ENCODE measurements around the gene MAP4. TPM values are rescaled to one million over a fixed set of nuclear protein-coding genes. Genes with fewer than 3 reads are reported as not detected.
"Not testable (repeated sequence)": the region's sequence is repeated elsewhere in the genome, so short reads cannot be mapped to it uniquely, and the experiment has no call there.

The MAP4 gene
- polyA plus RNA-seq, 1 donor from 2014 or later: 55.0 TPM

DNA sequence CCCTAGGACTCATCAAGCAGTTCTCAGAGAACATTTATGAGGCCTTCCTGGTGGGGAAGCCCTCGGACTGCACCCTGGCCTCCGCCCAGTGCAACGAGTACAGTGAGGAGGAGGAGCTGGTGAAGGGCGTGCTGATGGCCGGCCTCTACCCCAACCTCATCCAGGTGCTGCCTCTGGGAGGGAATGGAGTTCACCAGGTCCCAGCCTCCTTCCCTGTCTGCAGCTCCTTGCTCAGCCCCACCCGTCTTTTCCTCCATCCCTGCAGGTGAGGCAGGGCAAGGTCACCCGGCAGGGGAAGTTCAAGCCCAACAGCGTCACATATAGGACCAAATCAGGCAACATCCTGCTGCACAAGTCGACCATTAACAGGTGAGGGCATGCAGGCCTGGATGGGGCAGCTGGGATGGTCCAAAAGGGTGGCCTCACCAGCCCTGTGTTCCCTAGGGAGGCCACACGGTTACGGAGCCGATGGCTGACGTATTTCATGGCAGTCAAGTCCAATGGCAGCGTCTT lies 167.0 kb downstream of the MAP4 start:
- Mint-ChIP-seq H3K9me3 (no peaks in the 10 kb centered on the region), H3K27ac (peak overlapping the region in 1 of 3 donors; percentile 21), H3K4me1 (no peaks in the 10 kb centered on the region), H3K27me3 (no peaks in the 10 kb centered on the region), H3K4me3 (no peak overlapping the region), H3K36me3 (peaks cover 5% of the 10 kb centered on the region)

DNA sequence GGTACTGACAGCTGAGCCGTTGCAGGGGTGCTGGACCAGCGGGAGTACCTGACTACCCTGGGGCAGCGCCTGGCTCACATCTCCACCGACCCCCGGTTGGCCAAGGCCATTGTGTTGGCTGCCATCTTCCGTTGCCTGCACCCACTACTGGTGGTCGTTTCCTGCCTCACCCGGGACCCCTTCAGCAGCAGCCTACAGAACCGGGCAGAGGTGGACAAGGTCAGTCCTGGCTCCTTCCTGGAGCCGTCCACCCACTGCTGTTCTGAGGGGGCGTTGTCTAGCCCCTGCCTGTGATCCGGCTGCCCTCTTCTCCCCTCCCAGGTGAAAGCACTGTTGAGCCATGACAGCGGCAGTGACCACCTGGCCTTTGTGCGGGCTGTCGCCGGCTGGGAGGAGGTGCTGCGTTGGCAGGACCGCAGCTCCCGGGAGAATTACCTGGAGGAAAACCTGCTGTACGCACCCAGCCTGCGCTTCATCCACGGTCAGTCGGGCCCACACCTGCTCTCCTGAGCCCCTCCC lies 167.6 kb downstream of the MAP4 start:
- H3K4me3 Mint-ChIP-seq: no peak overlapping the region
- H3K4me1 Mint-ChIP-seq: no peaks in the 10 kb centered on the region
- H3K27ac Mint-ChIP-seq: peak overlapping the region in 1 of 3 donors; percentile 21
- H3K27me3 Mint-ChIP-seq: no peaks in the 10 kb centered on the region
- no peaks in the 10 kb centered on the region for H3K9me3 Mint-ChIP-seq
- H3K36me3 Mint-ChIP-seq: peaks cover 3% of the 10 kb centered on the region

- Mint-ChIP-seq H3K4me1 (no peaks in the 10 kb centered on the region), H3K27ac (no peak overlapping the region), H3K4me3 (peak overlapping the region in 2 of 4 donors; percentile 0 to 27), H3K9me3 (no peaks in the 10 kb centered on the region), H3K36me3 (peaks cover 3% of the 10 kb centered on the region), H3K27me3 (no peaks in the 10 kb centered on the region)
Observed at GRCh38 chr3:47847801-47848518, 168.3 kb downstream of the MAP4 start.

GRCh38 chr3:47847260-47847659 lies 169.0 kb downstream of the MAP4 start:
- no peaks in the 10 kb centered on the region for H3K9me3 Mint-ChIP-seq
- no peak overlapping the region for H3K4me3 Mint-ChIP-seq
- no peaks in the 10 kb centered on the region for H3K4me1 Mint-ChIP-seq
- no peak overlapping the region for H3K27ac Mint-ChIP-seq
- peaks cover 3% of the 10 kb centered on the region for H3K36me3 Mint-ChIP-seq
- no peaks in the 10 kb centered on the region for H3K27me3 Mint-ChIP-seq

- H3K36me3 Mint-ChIP-seq: peaks cover 3% of the 10 kb centered on the region
- no peaks in the 10 kb centered on the region for H3K4me1 Mint-ChIP-seq
- H3K9me3 Mint-ChIP-seq: no peaks in the 10 kb centered on the region
- no peak overlapping the region for H3K27ac Mint-ChIP-seq
- H3K27me3 Mint-ChIP-seq: no peaks in the 10 kb centered on the region
- no peak overlapping the region for H3K4me3 Mint-ChIP-seq
Observed at GRCh38 chr3:47846880-47847248, 169.4 kb downstream of the MAP4 start.

DNA sequence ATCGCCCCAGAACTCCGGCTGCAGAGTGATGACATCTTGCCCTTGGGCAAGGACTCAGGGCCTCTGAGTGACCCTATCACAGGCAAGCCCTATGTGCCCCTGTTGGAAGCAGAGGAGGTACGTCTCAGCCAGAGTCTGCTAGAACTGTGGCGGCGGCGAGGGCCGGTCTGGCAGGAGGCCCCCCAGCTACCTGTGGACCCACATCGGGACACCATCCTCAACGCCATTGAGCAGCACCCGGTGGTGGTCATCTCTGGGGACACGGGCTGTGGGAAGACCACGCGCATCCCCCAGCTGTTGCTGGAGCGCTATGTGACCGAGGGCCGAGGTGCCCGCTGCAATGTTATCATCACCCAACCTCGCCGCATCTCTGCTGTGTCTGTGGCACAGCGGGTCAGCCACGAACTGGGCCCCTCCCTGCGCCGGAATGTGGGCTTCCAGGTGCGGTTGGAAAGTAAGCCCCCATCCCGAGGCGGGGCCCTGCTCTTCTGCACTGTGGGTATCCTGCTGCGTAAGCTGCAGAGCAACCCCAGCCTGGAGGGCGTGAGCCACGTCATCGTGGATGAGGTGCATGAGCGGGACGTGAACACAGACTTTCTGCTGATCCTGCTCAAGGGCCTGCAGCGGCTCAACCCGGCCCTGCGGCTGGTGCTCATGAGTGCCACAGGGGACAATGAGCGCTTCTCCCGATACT lies 169.9 kb downstream of the MAP4 start:
- Mint-ChIP-seq H3K27ac (no peak overlapping the region), H3K36me3 (peaks cover 3% of the 10 kb centered on the region), H3K9me3 (no peaks in the 10 kb centered on the region), H3K27me3 (no peaks in the 10 kb centered on the region), H3K4me3 (no peak overlapping the region), H3K4me1 (no peaks in the 10 kb centered on the region)

GRCh38 chr3:47841786-47842349 lies 174.3 kb downstream of the MAP4 start:
- no peak overlapping the region for H3K4me3 Mint-ChIP-seq
- no peaks in the 10 kb centered on the region for H3K27me3 Mint-ChIP-seq
- H3K9me3 Mint-ChIP-seq: no peaks in the 10 kb centered on the region
- H3K36me3 Mint-ChIP-seq: peaks cover 3% of the 10 kb centered on the region
- H3K27ac Mint-ChIP-seq: no peak overlapping the region
- H3K4me1 Mint-ChIP-seq: peaks cover 0 to 3% (median 0%) of the 10 kb centered on the region in 3 donors

GRCh38 chr3:47838503-47838902 lies 177.7 kb downstream of the MAP4 start:
- no peak overlapping the region for H3K4me3 Mint-ChIP-seq
- no peaks in the 10 kb centered on the region for H3K9me3 Mint-ChIP-seq
- peaks cover 0 to 3% (median 0%) of the 10 kb centered on the region in 3 donors for H3K4me1 Mint-ChIP-seq
- H3K27me3 Mint-ChIP-seq: no peaks in the 10 kb centered on the region
- no peak overlapping the region for H3K27ac Mint-ChIP-seq
- H3K36me3 Mint-ChIP-seq: no peaks in the 10 kb centered on the region

DNA sequence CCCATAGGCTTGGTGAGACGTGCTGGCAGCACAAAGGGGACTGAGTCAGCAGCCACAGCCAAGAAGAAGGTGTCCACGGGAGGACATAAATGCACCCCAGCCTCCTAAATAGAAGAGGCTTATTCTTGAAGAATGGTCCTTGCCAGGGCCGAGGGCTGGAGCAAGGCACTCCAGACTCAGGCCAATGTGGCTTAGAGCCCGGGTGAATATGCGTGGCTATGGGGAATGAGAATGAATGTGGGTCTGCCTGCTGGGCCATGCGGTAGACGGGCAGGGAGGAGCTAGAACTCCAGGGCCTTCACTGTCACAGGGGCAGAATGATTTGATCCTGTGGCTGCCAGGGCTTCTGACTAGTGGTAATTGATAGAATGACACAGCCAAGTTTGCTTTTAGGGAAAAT lies 179.2 kb downstream of the MAP4 start:
- Mint-ChIP-seq H3K9me3 (no peaks in the 10 kb centered on the region), H3K4me3 (peak overlapping the region in 1 of 4 donors; percentile 63), H3K27me3 (no peaks in the 10 kb centered on the region), H3K27ac (peak overlapping the region in 1 of 3 donors; percentile 41), H3K4me1 (peaks cover 0 to 3% (median 0%) of the 10 kb centered on the region in 3 donors), H3K36me3 (no peaks in the 10 kb centered on the region)

- not testable (repeated sequence) for H3K36me3 Mint-ChIP-seq
Observed at GRCh38 chr3:47829482-47829881, 186.7 kb downstream of the MAP4 start.

DNA sequence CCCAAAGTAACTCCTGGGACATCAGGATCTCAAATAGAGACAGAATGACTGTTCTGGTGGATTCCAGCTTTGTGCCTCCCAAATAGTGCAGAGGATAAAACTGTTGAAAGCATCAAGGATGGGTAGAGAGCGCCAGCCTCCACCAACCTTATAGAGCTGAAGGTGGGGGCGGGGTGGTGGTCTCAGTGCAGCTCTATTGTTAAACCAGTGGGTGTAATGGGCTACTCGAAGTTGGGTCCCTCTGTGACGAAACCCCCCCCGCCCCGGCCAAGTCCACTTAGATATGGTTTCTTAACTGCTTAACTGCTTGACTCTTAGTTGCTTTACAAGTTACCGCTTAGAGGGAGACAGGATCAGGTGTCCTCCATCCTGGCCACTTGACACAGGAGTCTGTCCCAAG lies 190.6 kb downstream of the MAP4 start:
- Mint-ChIP-seq H3K4me1 (peaks cover 18 to 31% (median 22%) of the 10 kb centered on the region in 3 donors), H3K4me3 (peak overlapping the region; percentile 87 to 95 (median 94)), H3K27me3 (no peaks in the 10 kb centered on the region), H3K27ac (peak overlapping the region; percentile 46 to 98 (median 58)), H3K9me3 (no peaks in the 10 kb centered on the region), H3K36me3 (peaks cover 4% of the 10 kb centered on the region)

More at GRCh38 chr3:47829482-47829881, 186.7 kb downstream of the MAP4 start:
- H3K9me3 Mint-ChIP-seq, H3K27me3 Mint-ChIP-seq: not testable (repeated sequence)
- Mint-ChIP-seq H3K27ac (peak overlapping the region in 2 of 3 donors; percentile 31 to 49), H3K4me1 (peaks cover 18 to 35% (median 24%) of the 10 kb centered on the region in 3 donors), H3K4me3 (peak overlapping the region in 1 of 4 donors; percentile 76)

DNA sequence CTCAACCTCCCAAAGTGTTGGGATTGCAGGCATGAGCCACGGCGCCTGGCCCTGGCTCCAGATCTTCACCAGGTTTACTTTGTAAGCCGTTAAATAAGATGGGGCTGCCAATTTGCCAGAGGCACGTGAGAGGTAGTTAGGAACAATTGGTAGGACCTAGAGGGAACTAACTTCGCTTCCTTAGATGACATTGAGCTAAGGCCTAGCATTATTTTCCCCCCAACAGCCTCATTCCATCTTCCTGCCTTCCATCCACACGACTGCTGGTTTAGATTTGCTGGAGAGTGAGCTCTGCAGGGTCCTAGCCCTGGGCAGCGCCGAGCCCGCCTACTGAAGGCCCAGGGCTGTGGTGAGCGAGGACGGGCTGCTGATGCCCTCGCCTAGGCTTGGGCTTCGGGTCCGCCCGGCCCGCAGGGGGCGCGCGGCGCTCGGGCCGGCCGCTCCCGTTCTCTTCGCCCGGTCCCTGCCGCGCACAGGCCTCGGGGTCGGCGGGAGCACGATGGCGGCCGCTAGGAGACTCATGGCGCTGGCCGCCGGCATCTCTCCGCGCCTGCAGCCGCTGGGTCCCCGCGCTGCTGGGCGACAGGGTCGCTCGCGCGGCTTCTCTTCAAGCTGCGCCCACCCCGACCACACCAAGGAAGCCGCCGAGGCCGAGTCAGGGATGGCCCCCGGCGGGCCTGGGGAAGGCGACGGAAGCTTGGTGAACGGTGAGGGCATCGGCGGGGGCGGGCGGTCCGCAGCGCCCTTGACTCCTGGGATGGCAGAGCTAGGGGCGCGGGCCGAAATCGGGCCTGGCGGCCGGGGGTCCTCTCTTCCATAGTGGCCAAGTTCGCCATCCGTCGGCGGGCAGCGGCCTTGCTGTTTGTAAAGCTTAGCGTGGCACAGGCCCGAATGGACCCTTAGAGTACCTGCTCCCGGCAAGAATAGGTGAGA lies 191.4 kb downstream of the MAP4 start:
- Mint-ChIP-seq H3K4me3 (peak overlapping the region; percentile 87 to 95 (median 94)), H3K36me3 (peaks cover 4% of the 10 kb centered on the region), H3K9me3 (no peaks in the 10 kb centered on the region), H3K27ac (peak overlapping the region; percentile 58 to 98 (median 95)), H3K4me1 (peaks cover 18 to 31% (median 22%) of the 10 kb centered on the region in 3 donors), H3K27me3 (no peaks in the 10 kb centered on the region)

GRCh38 chr3:47817609-47818008 lies 198.6 kb downstream of the MAP4 start:
- peaks cover 5% of the 10 kb centered on the region for H3K36me3 Mint-ChIP-seq

DNA sequence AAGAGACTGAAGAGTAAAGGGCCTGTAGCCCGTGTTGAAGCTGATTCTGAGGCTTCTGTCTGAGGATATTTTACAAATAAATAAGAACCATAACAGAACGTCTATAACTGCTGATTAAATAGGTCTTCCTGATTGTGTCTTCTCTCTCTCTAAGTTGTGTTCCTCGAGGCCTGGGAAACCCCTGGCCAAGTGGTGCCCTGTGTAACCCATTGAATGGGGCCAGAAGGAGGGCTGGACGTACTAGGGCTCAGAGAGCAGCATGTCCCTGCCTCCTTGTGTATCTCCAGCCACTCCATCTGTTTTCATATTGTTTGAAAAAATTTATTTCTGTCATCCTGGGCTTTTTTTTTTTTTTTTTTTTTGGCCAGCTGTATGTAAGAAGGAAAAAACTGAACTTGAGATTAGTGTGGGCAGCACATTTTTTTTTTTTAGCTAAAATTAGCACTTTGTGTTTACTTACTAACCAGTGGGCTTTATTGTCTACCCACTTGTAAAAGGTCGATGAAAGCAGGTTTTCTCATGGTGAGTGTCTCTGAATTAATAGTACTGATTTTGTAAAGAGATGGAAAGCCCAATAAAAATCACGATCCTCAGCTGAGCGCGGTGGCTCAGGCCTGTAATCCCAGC lies 202.6 kb downstream of the MAP4 start:
- no peaks in the 10 kb centered on the region for H3K27me3 Mint-ChIP-seq
- no peaks in the 10 kb centered on the region for H3K9me3 Mint-ChIP-seq
- H3K27ac Mint-ChIP-seq: no peak overlapping the region
- peaks cover 0 to 5% (median 1%) of the 10 kb centered on the region in 3 donors for H3K4me1 Mint-ChIP-seq
- peaks cover 1% of the 10 kb centered on the region for H3K36me3 Mint-ChIP-seq
- H3K4me3 Mint-ChIP-seq: no peak overlapping the region

More at GRCh38 chr3:47817609-47818008, 198.6 kb downstream of the MAP4 start:
- Mint-ChIP-seq H3K27ac (peak overlapping the region in 1 of 3 donors; percentile 10), H3K4me1 (peaks cover 0 to 2% (median 0%) of the 10 kb centered on the region in 3 donors), H3K27me3 (no peaks in the 10 kb centered on the region), H3K4me3 (no peak overlapping the region), H3K9me3 (no peaks in the 10 kb centered on the region)
